WI38 (cell line): ENCODE measurements around the gene SLC16A8.

Experiments used
- H3K4me3 ChIP-seq: 2 replicates; pipeline ENCODE4 v1.5.1; 2011; ENCODE audit warnings: low read depth, mild to moderate bottlenecking, control low read depth, low read length
- TF ChIP-seq, protein P1 (sequence below): IDR thresholded peaks from 2 replicates; pipeline ENCODE4 v1.5.1; 2012; ENCODE audit warnings: low read depth, mild to moderate bottlenecking, control low read depth, low read length

Gene SLC16A8

DNA sequence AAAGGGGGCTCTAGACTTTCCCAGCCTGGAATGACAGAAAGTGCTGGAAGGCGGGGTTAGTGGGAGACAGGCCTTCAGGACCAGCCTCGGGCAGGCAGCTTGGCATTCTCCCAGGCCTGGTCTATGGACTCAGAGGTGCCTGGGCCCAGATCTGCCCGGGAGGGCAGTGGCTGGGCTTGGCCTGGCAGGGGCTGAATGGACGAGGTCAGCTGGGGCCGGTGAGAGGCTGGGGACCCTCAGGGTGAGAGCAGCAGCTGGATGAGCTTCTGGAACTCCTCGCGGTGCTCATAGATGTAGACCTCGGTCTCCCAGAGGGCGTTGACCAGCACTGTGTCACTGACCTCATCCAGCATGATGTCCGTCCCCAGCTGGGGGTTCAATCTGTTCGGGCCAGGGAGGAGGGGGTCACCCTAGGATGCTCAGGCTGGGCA lies 28.0 kb upstream of the SLC16A8 start:
- H3K4me3 ChIP-seq = no peak overlapping the region
- TF ChIP-seq, protein P1, sequence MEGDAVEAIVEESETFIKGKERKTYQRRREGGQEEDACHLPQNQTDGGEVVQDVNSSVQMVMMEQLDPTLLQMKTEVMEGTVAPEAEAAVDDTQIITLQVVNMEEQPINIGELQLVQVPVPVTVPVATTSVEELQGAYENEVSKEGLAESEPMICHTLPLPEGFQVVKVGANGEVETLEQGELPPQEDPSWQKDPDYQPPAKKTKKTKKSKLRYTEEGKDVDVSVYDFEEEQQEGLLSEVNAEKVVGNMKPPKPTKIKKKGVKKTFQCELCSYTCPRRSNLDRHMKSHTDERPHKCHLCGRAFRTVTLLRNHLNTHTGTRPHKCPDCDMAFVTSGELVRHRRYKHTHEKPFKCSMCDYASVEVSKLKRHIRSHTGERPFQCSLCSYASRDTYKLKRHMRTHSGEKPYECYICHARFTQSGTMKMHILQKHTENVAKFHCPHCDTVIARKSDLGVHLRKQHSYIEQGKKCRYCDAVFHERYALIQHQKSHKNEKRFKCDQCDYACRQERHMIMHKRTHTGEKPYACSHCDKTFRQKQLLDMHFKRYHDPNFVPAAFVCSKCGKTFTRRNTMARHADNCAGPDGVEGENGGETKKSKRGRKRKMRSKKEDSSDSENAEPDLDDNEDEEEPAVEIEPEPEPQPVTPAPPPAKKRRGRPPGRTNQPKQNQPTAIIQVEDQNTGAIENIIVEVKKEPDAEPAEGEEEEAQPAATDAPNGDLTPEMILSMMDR = no peak

GRCh38 chr22:38110863-38111852 lies 27.2 kb upstream of the SLC16A8 start:
- no peak overlapping the region for H3K4me3 ChIP-seq
- TF ChIP-seq, protein P1 = no peak

- H3K4me3 ChIP-seq = no peak within 1 kb of the TSS
- TF ChIP-seq, protein P1 = no peak
Measured at GRCh38 chr22:38110008-38110862, 26.3 kb upstream of the SLC16A8 start, which contains the start of gene BAIAP2L2. BAIAP2L2 (minus strand) TSS chr22:38110684; CDS start chr22:38110525, 159 bp downstream.

DNA sequence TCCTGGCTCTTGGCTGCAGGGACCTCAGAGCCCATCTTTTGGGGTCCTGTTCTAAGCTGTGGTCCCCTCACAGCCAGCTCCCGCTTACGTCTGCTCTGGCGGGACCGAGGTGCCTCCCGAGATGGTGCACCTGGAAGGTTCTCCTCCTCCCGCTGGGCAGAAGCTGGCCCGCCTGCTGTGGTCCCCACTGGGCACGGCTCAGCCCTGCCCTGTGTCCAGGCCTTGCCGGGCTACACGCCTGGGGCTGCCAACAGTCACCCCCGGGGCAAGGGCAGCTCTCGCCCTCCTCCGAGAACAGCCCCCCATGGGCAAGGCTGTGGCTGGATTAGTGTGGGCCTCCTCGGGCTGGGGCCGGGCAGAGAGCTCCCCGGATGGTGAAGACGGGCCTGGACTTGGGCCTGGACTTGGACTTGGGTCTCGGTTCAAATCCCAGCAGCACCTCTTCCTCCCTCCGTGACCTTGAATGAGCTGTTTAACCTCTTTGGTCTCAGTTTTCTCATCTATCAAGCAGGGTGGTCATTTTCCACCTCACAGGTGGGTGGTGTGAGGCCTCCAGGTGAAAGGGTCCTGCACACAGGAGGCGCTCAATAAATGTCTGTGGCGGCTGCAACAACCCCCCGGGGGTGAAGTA lies 25.5 kb upstream of the SLC16A8 start:
- TF ChIP-seq, protein P1 = no peak
- H3K4me3 ChIP-seq = no peak overlapping the region

GRCh38 chr22:38108561-38109319 lies 24.8 kb upstream of the SLC16A8 start:
- TF ChIP-seq, protein P1 = no peak
- H3K4me3 ChIP-seq = no peak overlapping the region

GRCh38 chr22:38107692-38108515 lies 23.9 kb upstream of the SLC16A8 start:
- no peak overlapping the region for H3K4me3 ChIP-seq

More at GRCh38 chr22:38107692-38108515, 23.9 kb upstream of the SLC16A8 start:
- TF ChIP-seq, protein P1 = no peak
